Measurements from ENCODE around the gene CHAC1.

CHAC1 gene

GRCh38 chr15:40990789-40991188 is 37.5 kb downstream of the CHAC1 start:
- DNase-seq, result no peak

GRCh38 chr15:40991355-40991754 is 38.1 kb downstream of the CHAC1 start:
- no peak for DNase-seq

DNA sequence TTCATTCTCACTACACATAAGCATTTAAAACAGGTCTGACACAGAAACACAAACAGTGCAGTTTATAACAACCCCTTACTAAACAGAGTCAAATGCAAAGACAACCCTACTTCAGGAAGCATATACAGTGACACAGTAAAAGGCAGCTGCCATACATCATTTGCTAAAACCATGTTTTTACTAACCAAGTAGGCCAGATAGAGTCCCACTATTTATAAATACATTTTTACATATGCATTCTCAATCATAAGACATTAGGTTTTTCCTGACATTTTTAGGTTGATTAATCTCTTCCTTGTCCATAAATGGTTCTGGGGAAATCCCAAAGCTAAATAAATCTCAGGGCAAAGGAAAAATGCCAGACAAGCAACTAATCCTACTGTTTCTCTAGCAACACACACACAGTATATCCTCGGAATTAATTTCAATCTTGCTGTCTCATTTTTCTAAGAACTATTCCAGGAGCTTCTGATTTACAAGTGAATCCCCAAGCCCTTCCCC is 39.0 kb downstream of the CHAC1 start:
- DNase-seq, result peak; percentile 46

- DNase-seq, result no peak
Observed at GRCh38 chr15:40992825-40993224, 39.6 kb downstream of the CHAC1 start.

GRCh38 chr15:40995656-40996055 is 42.4 kb downstream of the CHAC1 start:
- DNase-seq, result no peak

- DNase-seq, result peak; percentile 22
Observed at GRCh38 chr15:40999190-40999589, 45.9 kb downstream of the CHAC1 start.

- no peak for DNase-seq
Observed at GRCh38 chr15:41001524-41002214, 48.4 kb downstream of the CHAC1 start.

DNA sequence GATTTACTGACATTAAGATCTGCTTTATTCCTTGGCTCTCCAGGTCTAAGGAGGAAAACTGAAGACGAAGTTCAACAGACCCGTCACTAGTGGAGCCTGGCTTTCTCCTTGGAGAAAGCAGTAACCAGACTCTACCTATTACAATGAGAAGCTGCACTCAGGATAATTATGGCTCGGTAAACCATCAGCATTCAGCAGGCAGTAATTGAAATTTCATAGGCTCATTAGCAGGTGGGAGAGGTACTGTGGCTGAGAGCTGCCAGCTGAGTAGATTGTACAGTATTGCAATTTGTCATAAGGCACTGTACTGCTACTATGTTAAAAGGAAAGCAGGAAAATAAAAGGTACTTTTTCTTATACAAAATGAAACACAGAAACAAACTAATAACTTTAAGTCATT is 51.2 kb downstream of the CHAC1 start:
- DNase-seq, result no peak

Data from fibroblast of upper back skin (primary cell).